Stimulated activated CD4-positive, alpha-beta T cell treated with anti-CD3 and anti-CD28 coated beads, TNF-alpha, amount 100 ng/mL, for 24 hours (primary cell): ENCODE data around the gene CAB39.
A peak's percentile ranks its signal among the peaks of the same experiment; 100 is the strongest.

ENCODE experiments used
- DNase-seq, 3 experiments: peaks; one replicate each; pipeline ENCODE4 v3.0.0-alpha.2; 2020; ENCODE audit warnings: low read depth in 3 of 3

CAB39 gene

DNA sequence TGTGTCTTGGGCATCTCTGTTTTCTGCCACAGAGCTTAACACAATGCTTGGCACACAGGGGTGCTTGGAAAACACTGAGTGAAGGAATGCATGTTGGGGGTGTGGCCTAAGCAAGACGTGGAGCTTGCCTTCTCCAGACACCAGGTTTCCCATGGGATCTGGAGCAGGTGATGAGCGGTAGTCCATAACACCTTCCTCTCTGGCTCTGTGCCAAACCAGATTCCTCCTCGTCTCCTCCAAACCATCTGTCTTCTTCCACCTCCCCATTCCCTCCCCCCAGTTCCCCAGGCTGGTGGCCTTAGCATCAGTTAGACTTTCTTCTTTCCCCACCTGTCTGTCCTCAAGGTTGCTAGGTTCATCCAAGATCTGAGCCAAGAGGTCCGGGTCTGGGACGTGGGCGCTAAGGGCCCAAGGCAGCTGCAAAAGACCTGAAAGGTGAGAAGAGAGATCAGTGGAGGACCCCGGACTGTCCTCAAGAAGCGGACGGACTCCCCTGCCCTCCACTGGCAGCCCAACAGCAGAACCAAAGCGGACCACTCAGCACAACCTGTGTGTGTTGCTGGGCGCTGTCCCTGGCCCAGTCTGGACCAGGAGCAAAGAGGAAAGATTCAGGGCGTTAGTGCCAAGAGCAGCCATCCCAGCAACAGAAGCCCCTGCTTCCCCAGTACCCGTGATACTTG lies 150.9 kb downstream of the CAB39 start:
- DNase-seq = no peak

- DNase-seq = no peak
Measured at GRCh38 chr2:230864122-230864604, 151.5 kb downstream of the CAB39 start.

DNA sequence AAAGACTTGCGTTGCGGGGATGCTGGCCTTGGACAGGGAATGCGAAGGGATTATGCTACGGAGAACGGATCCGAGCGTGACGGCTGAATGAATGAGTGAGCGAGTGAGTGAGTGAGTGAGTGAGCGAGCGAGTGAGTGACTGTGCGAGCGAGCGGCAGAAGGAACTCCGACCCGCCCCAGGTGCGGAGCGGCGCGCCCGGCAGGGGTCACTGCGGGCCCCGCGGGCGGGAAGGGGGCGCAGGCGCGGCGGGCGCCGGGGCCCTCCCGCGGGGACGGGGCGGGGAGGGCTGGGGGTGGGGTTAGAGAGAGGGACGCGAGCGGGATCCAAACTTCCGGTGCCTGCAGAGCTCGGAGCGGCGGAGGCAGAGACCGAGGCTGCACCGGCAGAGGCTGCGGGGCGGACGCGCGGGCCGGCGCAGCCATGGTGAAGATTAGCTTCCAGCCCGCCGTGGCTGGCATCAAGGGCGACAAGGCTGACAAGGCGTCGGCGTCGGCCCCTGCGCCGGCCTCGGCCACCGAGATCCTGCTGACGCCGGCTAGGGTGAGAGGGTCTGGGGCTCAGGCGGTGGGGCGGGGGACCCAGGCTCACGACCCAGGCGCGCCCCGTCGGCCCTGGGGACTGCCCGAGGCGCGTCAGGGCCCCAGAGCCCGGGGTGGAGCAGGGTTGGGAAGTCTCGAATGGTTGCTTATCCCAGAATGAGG lies 152.1 kb downstream of the CAB39 start, which contains the start of gene ITM2C:
ITM2C (plus strand) TSS at position 338 of the 702 bp plus-strand sequence; CDS start at position 422, 84 bp downstream.
- DNase-seq = peak; percentile 50 to 78 (median 58)

DNA sequence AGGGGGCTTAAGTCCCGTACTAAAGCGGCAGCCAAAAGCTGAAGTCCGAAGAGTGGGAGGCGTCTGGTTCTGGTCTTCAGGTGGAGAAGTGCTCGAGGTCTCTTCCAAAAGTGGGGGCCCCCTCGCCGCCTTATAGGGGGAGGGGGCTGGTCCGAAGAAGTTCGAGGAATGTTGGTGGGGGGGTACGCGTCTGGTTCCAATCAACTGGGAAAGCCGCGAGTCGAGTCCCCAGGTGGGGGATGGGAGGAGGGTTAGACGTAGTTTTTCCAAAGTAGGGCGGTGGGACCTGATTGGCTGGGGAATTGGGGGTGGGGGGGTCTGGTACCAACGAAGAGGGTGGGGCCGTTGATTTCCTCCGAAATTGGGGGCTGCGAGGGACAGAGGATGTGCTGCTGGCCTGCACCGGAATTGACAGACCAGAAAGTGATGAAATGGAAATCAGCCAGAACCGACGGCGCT lies 152.7 kb downstream of the CAB39 start:
- no peak for DNase-seq

DNA sequence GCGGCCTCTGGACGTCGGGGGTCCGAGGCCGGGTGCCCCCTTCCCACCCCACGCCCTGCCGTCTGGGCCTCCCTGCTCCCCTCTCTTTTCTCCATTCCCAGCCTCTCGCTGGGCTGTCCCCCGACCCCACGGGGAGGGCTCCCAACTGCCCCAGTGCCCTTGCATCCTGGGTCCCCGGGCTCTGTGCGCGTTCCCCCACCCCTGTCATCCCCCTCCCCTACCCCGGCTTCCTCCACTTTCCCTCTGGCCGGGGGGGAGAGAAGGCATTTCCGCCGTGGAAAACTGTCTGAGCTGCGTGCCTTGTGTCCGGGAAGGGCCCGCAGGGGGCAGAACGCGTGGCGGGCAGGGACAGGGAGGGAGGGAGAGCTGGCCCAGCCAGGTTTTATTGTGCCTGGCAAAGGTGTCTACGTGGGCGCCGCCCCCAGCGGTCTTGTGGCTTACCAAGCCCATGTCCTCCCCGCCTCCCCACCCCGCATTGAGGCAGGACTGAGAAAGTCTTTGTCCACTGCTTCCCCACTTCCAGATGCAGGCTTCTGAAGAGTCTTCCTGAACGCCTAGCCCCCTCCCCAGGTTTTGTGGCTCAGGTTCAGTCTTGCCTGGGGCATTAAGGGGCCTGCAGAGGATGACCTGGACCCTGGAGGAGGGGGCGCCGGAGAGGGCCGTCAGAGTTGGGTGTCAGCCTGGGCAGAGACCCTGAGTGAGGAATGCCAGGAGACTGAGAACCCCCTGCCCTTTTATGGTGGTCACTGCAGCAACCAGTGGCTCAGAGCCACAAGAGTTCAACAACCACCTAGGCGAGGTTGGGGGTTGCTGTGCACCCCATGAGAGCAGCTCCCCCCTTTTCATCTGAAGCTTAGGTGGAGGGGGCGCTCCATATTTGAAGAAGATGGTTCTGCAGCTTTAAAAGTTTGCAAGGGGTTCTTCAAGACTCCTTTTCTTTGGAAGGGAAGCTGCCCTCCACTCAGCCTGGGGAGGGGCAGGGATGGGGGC lies 153.4 kb downstream of the CAB39 start:
- DNase-seq = no peak

DNA sequence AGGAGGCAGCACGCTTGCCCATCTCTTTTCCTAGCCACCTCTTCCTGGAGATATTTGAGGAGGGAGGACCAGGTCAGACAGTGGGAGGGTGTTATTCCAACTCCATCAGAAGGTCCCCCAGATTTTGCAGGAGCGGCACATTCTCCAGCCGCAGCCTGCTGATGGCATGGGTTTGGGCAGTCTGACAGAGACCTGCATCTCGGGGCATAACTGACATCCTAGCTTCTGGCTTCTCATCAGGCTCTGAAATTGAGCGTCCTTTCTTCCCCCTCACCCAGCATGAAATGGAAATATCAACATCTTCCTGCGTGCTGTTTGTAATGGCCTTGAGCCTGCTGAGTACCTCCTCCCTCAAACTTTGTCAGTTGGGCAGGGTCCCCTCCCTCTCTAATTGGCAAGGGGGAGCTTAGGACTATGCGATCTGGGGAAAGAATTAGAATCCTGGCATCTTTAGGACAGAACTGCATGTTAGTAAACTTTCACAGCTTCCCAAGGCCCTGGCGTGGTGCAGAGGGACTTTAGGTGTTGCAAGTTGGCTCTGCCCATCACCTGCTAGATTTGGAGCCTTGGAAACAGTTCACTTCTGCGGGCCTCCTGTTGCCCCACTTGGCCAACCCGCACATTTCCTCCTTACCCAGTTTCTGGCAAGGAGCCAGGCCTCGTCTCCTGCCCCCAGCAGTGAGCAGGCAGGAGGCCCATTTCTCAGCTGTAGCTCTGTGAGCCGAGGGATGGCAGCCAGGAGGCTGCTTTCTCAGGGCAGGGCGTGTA lies 154.3 kb downstream of the CAB39 start:
- peak; percentile 18 to 36 (median 28) for DNase-seq

DNA sequence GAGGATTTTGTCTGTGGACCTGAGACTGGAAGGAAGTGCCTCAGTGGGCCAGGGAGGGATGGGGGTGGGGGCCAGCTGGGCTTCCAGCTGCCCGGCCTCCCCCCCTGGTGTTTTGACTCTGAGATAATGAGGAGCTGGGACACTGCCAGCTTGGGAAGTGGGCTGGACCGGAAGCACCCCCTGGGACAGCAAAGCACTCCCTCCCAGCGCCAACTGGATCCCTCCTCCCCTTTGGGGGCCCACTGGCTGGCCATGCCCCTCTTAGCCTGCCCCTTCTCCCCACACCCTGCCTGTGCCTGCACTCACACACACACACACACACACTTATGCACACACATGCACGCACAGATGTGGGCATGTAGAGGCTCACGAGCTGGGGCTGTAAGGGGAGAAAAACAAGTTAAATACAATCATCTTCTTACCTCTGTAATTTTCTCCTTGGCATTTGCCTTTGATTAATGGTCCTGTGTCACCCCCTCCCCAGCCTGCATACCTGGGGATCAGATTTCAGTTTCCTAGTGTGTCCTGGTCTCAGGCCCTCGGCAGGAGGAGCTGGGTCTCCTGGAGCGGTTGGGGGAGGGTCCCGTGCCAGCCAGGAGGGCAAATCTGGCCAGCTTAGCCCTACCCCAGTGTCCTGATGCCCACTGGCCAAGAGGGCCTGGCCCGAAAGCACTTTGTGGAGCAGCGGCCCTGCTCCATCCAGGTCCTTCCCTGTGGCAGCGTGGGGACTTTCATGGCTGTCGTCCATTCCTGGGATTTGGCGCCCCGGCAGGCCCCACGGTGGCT lies 155.7 kb downstream of the CAB39 start:
- no peak for DNase-seq

DNA sequence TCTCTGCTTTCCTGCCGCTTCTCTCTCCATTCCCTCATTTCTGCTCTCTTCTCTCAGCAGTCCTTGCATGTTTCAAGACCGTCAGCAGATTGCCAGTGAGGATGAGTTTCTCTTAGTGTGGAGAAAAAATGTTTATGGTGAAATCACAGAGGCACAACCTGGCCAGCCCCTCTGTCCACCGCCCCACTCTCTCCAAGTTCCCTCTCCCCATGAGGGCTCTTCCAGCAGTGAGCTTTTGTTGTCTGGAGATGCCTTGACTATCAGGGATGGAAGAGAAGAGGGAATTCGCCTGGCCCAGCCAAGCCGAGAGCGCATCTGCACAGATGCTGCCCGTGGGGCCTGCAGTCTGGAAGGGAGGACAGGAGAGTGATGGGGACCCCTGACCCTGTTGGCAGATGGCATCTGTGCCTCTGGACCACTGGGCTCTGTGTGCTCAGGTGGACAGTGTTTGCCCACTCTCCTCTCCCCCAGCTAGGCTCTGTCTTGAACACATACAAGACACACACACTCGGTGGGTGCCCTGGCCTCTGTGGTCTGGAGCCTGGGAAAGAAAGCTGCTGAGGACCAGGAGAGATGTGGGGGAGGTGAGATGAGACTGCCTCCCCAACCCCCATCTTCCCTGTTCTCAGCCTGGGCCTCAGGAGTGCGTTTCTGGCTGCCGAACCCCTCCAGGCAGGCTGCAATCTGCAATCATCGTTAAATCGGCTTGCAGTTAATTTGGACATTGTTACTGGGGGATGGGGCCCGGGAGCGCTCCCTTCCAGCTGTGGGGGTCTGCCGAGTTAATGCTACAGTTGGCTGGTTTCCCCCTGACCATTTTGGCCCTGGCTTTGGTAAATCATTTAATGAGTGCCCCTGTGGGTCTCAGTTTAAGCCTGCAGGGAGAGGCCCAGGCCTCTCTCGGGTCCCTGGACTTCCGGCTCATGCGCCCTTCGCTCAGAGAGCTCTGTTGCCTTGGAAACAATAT lies 156.6 kb downstream of the CAB39 start:
- no peak for DNase-seq

DNA sequence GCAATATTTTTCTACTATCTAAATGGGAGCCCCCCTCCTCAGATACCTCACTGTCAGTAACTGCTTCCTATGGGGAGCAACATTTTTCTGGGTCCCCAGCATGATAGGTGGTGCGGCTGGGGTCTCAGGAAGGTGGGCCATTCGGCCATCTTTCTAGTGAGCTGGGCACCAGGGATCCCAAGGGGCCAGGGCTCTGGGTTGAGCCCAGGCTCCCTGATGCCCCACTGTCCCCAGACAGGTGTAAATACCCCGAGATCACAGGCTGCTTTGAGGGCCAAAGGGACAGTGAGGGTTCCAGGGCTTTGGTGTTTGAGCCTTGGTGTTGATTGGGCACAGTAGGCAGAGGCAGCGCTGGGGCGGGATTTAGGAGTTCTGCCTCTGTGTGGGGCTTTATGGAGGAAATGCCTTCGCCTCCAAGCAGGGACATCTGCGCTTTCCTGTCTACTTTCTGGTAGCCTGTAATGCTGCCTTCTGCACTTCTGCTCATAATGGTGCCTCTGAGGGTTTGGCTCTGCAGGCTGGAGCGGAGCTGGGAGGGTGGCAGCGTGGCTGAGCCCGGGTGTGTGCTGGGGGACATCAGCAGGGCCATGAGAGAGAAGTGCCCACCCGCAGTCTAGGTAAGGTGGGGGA lies 157.4 kb downstream of the CAB39 start:
- DNase-seq = no peak
